K562 (cell line): Measurements from ENCODE around the gene CRELD2. TPM values are rescaled to one million over a fixed set of nuclear protein-coding genes. Genes with fewer than 3 reads are reported as not detected.

Experiments used
- BRCA1 ChIP-seq, 2 experiments: fragments of 450-650 bp in 1 of 2; sonication (generic) in 1 of 2; formaldehyde crosslinking in 1 of 2; IDR thresholded peaks; 2 replicates each; pipeline versions ENCODE4 v1.5.0 to v1.6.1; 2017 to 2020; ENCODE audit warnings: mild to moderate bottlenecking in 1 of 2, missing genetic modification reagents in 1 of 2
- CBFB ChIP-seq: sonication (generic); formaldehyde crosslinking; IDR thresholded peaks from 2 replicates; pipeline ENCODE4 v1.4.0; 2020; ENCODE audit warnings: mild to moderate bottlenecking, missing genetic modification reagents
- CEBPG ChIP-seq, 3 experiments: fragments of 200-800 bp in 1 of 3; sonication (Bioruptor generic) in 1 of 3; sonication (generic) in 1 of 3; formaldehyde crosslinking in 1 of 3; IDR thresholded peaks in 2 of 3; conservative IDR thresholded peaks in 1 of 3; 2 replicates each; pipeline versions ENCODE4 v1.6.1 to v1.8.0; 2016 to 2022; ENCODE audit warnings: missing compliant biosample characterization in 2 of 3, missing genetic modification characterization in 2 of 3, mild to moderate bottlenecking in 1 of 3, missing genetic modification reagents in 1 of 3
- DACH1 ChIP-seq: fragments of 450-650 bp; IDR thresholded peaks from 2 replicates; pipeline ENCODE4 v1.6.1; 2018; ENCODE audit not compliant: partially characterized antibody
- GABPB2 ChIP-seq: fragments of 250-450 bp; sonication (Bioruptor Pico); conservative IDR thresholded peaks from 2 replicates; pipeline ENCODE4 v1.5.1; 2021; ENCODE audit warnings: mild to moderate bottlenecking
- HSF4 ChIP-seq: fragments of 250-450 bp; sonication (Bioruptor Pico); IDR thresholded peaks from 2 replicates; pipeline ENCODE4 v2.1.2; 2022; ENCODE audit warnings: mild to moderate bottlenecking, moderate library complexity, borderline replicate concordance
- KDM1A ChIP-seq, 2 experiments: fragments of 450-650 bp; IDR thresholded peaks; 2 replicates each; pipeline ENCODE4 v1.6.1; 2016; ENCODE audit warnings: mild to moderate bottlenecking in 2 of 2
- KLF1 ChIP-seq: fragments of 450-650 bp; IDR thresholded peaks from 2 replicates; pipeline ENCODE4 v1.6.1; 2016; ENCODE audit warnings: missing genetic modification characterization, missing compliant biosample characterization
- MEIS2 ChIP-seq: fragments of 450-650 bp; IDR thresholded peaks from 2 replicates; pipeline ENCODE4 v1.6.1; 2014; ENCODE audit warnings: mild to moderate bottlenecking; ENCODE audit not compliant: partially characterized antibody
- MYBL2 ChIP-seq, 2 experiments: fragments of 450-650 bp in 1 of 2; sonication (generic) in 1 of 2; formaldehyde crosslinking in 1 of 2; IDR thresholded peaks; 2 replicates each; pipeline versions ENCODE4 v1.6.1 to v1.8.1; 2017 to 2022; ENCODE audit warnings: borderline replicate concordance in 1 of 2, inconsistent platforms in 1 of 2, low read depth in 1 of 2, mild to moderate bottlenecking in 1 of 2, missing genetic modification reagents in 1 of 2, moderate library complexity in 1 of 2
- PPARD ChIP-seq: fragments of 250-450 bp; sonication (Bioruptor Pico); IDR thresholded peaks from 2 replicates; pipeline ENCODE4 v1.8.0; 2022; ENCODE audit warnings: inconsistent platforms, mild to moderate bottlenecking, moderate library complexity
- RHOXF2B ChIP-seq: fragments of 250-450 bp; sonication (Bioruptor Pico); conservative IDR thresholded peaks from 2 replicates; pipeline ENCODE4 v1.5.1; 2021
- SAP30 ChIP-seq: fragments of 200-600 bp; sonication (generic); IDR thresholded peaks from 2 replicates; pipeline ENCODE4 v1.6.1; 2012; ENCODE audit warnings: borderline replicate concordance, low read depth, mild to moderate bottlenecking, moderate library complexity, low read length, control low read depth, inconsistent platforms; ENCODE audit not compliant: insufficient read depth, poor library complexity, severe bottlenecking
- SIN3B ChIP-seq: fragments of 450-650 bp; IDR thresholded peaks from 2 replicates; pipeline ENCODE4 v1.6.1; 2017; ENCODE audit warnings: low read depth, mild to moderate bottlenecking, moderate library complexity
- SRSF7 ChIP-seq: fragments of 200-400 bp; formaldehyde crosslinking; optimal IDR thresholded peaks from 2 replicates; pipeline ENCODE3; 2017; ENCODE audit warnings: mild to moderate bottlenecking, low read depth, low read length
- TAF9B ChIP-seq: fragments of 450-650 bp; IDR thresholded peaks from 2 replicates; pipeline ENCODE4 v1.6.1; 2018; ENCODE audit warnings: mild to moderate bottlenecking; ENCODE audit not compliant: partially characterized antibody
- TCF3 ChIP-seq: sonication (generic); formaldehyde crosslinking; IDR thresholded peaks from 2 replicates; pipeline ENCODE4 v1.4.0; 2020; ENCODE audit warnings: mild to moderate bottlenecking, missing genetic modification reagents
- ZNF23 ChIP-seq: fragments of 250-450 bp; sonication (Bioruptor Pico); IDR thresholded peaks from 2 replicates; pipeline ENCODE4 v1.4.0; 2020; ENCODE audit warnings: mild to moderate bottlenecking
- ZNF41 ChIP-seq: fragments of 250-450 bp; sonication (Bioruptor Pico); conservative IDR thresholded peaks from 2 replicates; pipeline ENCODE4 v1.4.0; 2020; ENCODE audit warnings: mild to moderate bottlenecking
- ZNF76 ChIP-seq: fragments of 250-450 bp; sonication (Bioruptor Pico); IDR thresholded peaks from 2 replicates; pipeline ENCODE4 v1.4.0; 2020; ENCODE audit warnings: mild to moderate bottlenecking, moderate library complexity, borderline replicate concordance
- polyA plus RNA-seq, 8 experiments: library from polyadenylated mRNA; depleted of rRNA in 4 of 8; stranded (reverse) in 5 of 8; unstranded in 3 of 8; fragments of >200 nt; fragmentation: Nextera tagmentation in 2 of 8; fragmentation: Illumina TruSeq in 1 of 8; extraction: Ambion mirVana in 2 of 8; extraction: Trizol in 1 of 8; gene quantifications; 2 replicates each; pipeline versions ENCODE4 v1.2.1 to v1.2.3, GENCODE V29; 2011 to 2014; ENCODE audit warnings: inconsistent platforms in 1 of 8, missing spikeins in 1 of 8
- total RNA-seq, 7 experiments: library from RNA; depleted of rRNA in 6 of 7; stranded (reverse); fragments of >200 nt in 6 of 7; fragmentation: Illumina TruSeq in 2 of 7; extraction: Trizol in 2 of 7; gene quantifications; 2 replicates each; pipeline versions ENCODE4 v1.2.1 to v1.2.3, GENCODE V29; 2011 to 2021; ENCODE audit warnings: low replicate concordance in 1 of 7
- TF ChIP-seq, protein P1 (sequence below), 2 experiments: fragments of 450-650 bp; conservative IDR thresholded peaks; 2 replicates each; pipeline ENCODE4 v1.6.1; 2017; ENCODE audit warnings: mild to moderate bottlenecking in 2 of 2, moderate library complexity in 2 of 2
- TF ChIP-seq, protein P2 (sequence below): IDR thresholded peaks from 2 replicates; pipeline ENCODE4 v1.6.1; 2011; ENCODE audit not compliant: insufficient read length; ENCODE audit errors: extremely low read depth
- TF ChIP-seq, protein P3 (sequence below): fragments of 450-650 bp; IDR thresholded peaks from 2 replicates; pipeline ENCODE4 v1.6.1; 2016; ENCODE audit warnings: borderline replicate concordance

Gene CRELD2
- total and polyA plus RNA-seq, 9 of the 15 experiments (the other 6 are each of a cell fraction or from before 2014, with no cell fraction given) = 0.96 to 25.3 (median 8.8) TPM

DNA sequence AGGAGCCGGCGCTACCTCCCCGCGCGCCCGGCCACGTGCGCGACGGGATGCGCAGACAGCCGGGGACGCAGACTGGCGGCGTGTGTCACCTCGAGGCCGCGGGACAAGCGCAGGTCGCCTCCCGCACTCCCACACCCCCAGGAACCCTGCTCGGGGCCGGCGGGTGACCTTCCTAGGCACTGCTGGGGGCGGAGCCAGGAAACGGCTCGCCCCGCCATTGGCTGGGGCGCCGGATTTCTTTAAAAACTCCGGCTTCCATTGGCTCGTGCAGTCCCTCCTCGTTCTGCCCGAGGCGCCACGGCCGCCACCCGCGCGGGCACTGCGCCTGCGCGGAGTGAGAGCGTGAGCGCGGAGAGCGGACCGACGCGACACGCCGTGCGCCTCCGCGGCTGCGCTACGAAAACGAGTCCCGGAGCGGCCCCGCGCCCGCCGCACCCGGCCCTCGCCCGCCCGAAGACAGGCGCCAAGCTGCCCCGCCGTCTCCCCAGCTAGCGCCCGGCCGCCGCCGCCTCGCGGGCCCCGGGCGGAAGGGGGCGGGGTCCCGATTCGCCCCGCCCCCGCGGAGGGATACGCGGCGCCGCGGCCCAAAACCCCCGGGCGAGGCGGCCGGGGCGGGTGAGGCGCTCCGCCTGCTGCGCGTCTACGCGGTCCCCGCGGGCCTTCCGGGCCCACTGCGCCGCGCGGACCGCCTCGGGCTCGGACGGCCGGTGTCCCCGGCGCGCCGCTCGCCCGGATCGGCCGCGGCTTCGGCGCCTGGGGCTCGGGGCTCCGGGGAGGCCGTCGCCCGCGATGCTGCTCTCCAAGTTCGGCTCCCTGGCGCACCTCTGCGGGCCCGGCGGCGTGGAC is 41.9 kb downstream of the CRELD2 start, which contains the start of gene PIM3 (continued):
- no peak for TF ChIP-seq KDM1A (IDR thresholded peaks at IDR 0.05)
- no peak for TF ChIP-seq KLF1
- no peak for TF ChIP-seq GABPB2 (CRISPR knock-in tag)
- TF ChIP-seq, protein P1, sequence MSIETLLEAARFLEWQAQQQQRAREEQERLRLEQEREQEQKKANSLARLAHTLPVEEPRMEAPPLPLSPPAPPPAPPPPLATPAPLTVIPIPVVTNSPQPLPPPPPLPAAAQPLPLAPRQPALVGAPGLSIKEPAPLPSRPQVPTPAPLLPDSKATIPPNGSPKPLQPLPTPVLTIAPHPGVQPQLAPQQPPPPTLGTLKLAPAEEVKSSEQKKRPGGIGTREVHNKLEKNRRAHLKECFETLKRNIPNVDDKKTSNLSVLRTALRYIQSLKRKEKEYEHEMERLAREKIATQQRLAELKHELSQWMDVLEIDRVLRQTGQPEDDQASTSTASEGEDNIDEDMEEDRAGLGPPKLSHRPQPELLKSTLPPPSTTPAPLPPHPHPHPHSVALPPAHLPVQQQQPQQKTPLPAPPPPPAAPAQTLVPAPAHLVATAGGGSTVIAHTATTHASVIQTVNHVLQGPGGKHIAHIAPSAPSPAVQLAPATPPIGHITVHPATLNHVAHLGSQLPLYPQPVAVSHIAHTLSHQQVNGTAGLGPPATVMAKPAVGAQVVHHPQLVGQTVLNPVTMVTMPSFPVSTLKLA (conservative IDR thresholded peaks at IDR 0.05) = peak; percentile 90 to 96
- TF ChIP-seq, protein P2, sequence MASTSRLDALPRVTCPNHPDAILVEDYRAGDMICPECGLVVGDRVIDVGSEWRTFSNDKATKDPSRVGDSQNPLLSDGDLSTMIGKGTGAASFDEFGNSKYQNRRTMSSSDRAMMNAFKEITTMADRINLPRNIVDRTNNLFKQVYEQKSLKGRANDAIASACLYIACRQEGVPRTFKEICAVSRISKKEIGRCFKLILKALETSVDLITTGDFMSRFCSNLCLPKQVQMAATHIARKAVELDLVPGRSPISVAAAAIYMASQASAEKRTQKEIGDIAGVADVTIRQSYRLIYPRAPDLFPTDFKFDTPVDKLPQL = no peak
- no peak for TF ChIP-seq CBFB
- no peak for TF ChIP-seq CEBPG (CRISPR knock-in tag; IDR thresholded peaks at IDR 0.05)
- no peak for TF ChIP-seq CEBPG (tag; conservative IDR thresholded peaks at IDR 0.05 in 1 of 2, IDR thresholded peaks at IDR 0.05 in 1 of 2)
- TF ChIP-seq, protein P3, sequence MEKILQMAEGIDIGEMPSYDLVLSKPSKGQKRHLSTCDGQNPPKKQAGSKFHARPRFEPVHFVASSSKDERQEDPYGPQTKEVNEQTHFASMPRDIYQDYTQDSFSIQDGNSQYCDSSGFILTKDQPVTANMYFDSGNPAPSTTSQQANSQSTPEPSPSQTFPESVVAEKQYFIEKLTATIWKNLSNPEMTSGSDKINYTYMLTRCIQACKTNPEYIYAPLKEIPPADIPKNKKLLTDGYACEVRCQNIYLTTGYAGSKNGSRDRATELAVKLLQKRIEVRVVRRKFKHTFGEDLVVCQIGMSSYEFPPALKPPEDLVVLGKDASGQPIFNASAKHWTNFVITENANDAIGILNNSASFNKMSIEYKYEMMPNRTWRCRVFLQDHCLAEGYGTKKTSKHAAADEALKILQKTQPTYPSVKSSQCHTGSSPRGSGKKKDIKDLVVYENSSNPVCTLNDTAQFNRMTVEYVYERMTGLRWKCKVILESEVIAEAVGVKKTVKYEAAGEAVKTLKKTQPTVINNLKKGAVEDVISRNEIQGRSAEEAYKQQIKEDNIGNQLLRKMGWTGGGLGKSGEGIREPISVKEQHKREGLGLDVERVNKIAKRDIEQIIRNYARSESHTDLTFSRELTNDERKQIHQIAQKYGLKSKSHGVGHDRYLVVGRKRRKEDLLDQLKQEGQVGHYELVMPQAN = no peak
- TF ChIP-seq ZNF41 (CRISPR knock-in tag) = no peak
- no peak for TF ChIP-seq DACH1
- no peak for TF ChIP-seq TCF3 (CRISPR knock-in tag)
- TF ChIP-seq ZNF76 (CRISPR knock-in tag) = no peak
- no peak for TF ChIP-seq RHOXF2B (CRISPR knock-in tag)
- peak; percentile 53 for TF ChIP-seq MEIS2
- TF ChIP-seq SIN3B = peak; percentile 27; the same call in 1 of the 2 replicates
- TF ChIP-seq ZNF23 (CRISPR knock-in tag) = no peak
- TF ChIP-seq SRSF7 = no peak
- no peak for TF ChIP-seq PPARD
- TF ChIP-seq SAP30 = no peak
- TF ChIP-seq BRCA1 (IDR thresholded peaks at IDR 0.05) = no peak
- no peak for TF ChIP-seq BRCA1 (CRISPR knock-in tag; IDR thresholded peaks at IDR 0.05)
- no peak for TF ChIP-seq TAF9B
- 0 out of 2 replicates have a peak, but pooled peaks have one; percentile 26 for TF ChIP-seq MYBL2 (IDR thresholded peaks at IDR 0.05; ENCODE audit: low read depth)
- no peak for TF ChIP-seq MYBL2 (CRISPR knock-in tag; IDR thresholded peaks at IDR 0.05; ENCODE audit: borderline replicate concordance)
- no peak for TF ChIP-seq HSF4 (CRISPR knock-in tag)
